T-cell (primary cell): Measurements from ENCODE around the gene MYADM. TPM values are rescaled to one million over a fixed set of nuclear protein-coding genes. Genes with fewer than 3 reads are reported as not detected.

ENCODE experiments used
- ATAC-seq, 4 experiments: fragments of 200-7000 bp in 3 of 4; fragments of 150-1000 bp in 1 of 4; cut with Tn5 transposase; replicated peaks in 1 of 4; 1 replicate in 3 of 4; 2 replicates in 1 of 4; pipeline ENCODE4 v1.10.0; 2021; ENCODE audit warnings: moderate library complexity in 3 of 4, mild to moderate bottlenecking in 2 of 4, moderate number of reproducible peaks in 1 of 4
- CTCF ChIA-PET, 2 donors: fragments of 300-600 bp; sonication (Branson Sonifier 250); formaldehyde crosslinking; loops; one replicate each; lab custom pipeline; 2022; ENCODE audit warnings: antibody characterized with exemption in 2 of 2; lab: Charles Lee
- POLR2A ChIA-PET, 2 donors: fragments of 300-600 bp; sonication (Branson Sonifier 250); formaldehyde crosslinking; loops; one replicate each; lab custom pipeline; 2022; ENCODE audit warnings: antibody characterized with exemption in 2 of 2; lab: Charles Lee
- DNase-seq, 35 experiments: peaks; one replicate each; pipeline versions ENCODE4 v3.0.0 to v3.0.0-alpha.2; 2013 to 2023
- H3K27ac ChIP-seq: one replicate; pipeline ENCODE4 v1.5.1; 2013; ENCODE audit warnings: low read length
- H3K27me3 ChIP-seq, 2 experiments: replicated peaks in 1 of 2; 1 replicate in 1 of 2; 2 replicates in 1 of 2; pipeline versions ENCODE4 v1.6.1 to v1.7.0; 2013; ENCODE audit warnings: low read length in 1 of 2, mixed read lengths in 1 of 2; ENCODE audit not compliant: control insufficient read depth in 2 of 2, insufficient read depth in 2 of 2; ENCODE audit errors: extremely low read depth in 1 of 2
- H3K36me3 ChIP-seq, 2 donors: 1 replicate in 1 of 2; 2 replicates in 1 of 2; pipeline versions ENCODE4 v1.6.1 to v1.7.0; 2013; ENCODE audit warnings: low read length in 1 of 2; ENCODE audit not compliant: control insufficient read depth in 2 of 2, insufficient read depth in 1 of 2; ENCODE audit errors: extremely low read depth in 1 of 2
- H3K4me1 ChIP-seq, 2 experiments: 1 replicate in 1 of 2; 2 replicates in 1 of 2; pipeline versions ENCODE4 v1.6.1 to v1.7.0; 2013; ENCODE audit warnings: low read length in 2 of 2, mixed read lengths in 1 of 2; ENCODE audit not compliant: insufficient read depth in 2 of 2, control insufficient read depth in 1 of 2; ENCODE audit errors: extremely low read depth in 1 of 2
- H3K4me3 ChIP-seq, 2 donors: 1 replicate in 1 of 2; 2 replicates in 1 of 2; pipeline versions ENCODE4 v1.5.1 to v1.7.0; 2013; ENCODE audit warnings: mild to moderate bottlenecking in 2 of 2, low read length in 1 of 2, moderate library complexity in 1 of 2; ENCODE audit not compliant: control insufficient read depth in 1 of 2; ENCODE audit errors: extremely low read depth in 1 of 2
- H3K9me3 ChIP-seq: 2 replicates; pipeline ENCODE4 v1.7.0; 2013
- H3K27ac Mint-ChIP-seq, 2 donors: one replicate each; pipeline ENCODE4 v1.8.0; 2020 to 2021; ENCODE audit warnings: mild to moderate bottlenecking in 2 of 2, mixed read lengths in 2 of 2
- H3K27me3 Mint-ChIP-seq, 2 donors: one replicate each; pipeline ENCODE4 v1.8.0; 2021 to 2022; ENCODE audit warnings: mixed read lengths in 2 of 2
- H3K36me3 Mint-ChIP-seq: one replicate; pipeline ENCODE4 v1.8.0; 2021; ENCODE audit warnings: mixed read lengths
- H3K4me1 Mint-ChIP-seq, 3 donors: one replicate each; pipeline ENCODE4 v1.8.0; 2020 to 2022; ENCODE audit warnings: mixed read lengths in 3 of 3, mild to moderate bottlenecking in 1 of 3
- H3K4me3 Mint-ChIP-seq, 3 donors: one replicate each; pipeline ENCODE4 v1.8.0; 2020 to 2022; ENCODE audit warnings: mild to moderate bottlenecking in 3 of 3, mixed read lengths in 3 of 3, moderate library complexity in 3 of 3
- H3K9me3 Mint-ChIP-seq, 3 donors: one replicate each; pipeline ENCODE4 v1.8.0; 2020 to 2022; ENCODE audit warnings: mixed read lengths in 3 of 3
- WGBS: methylation state at CpG from one replicate; pipeline ENCODE4 v1.1.5; 2013; ENCODE audit warnings: missing lambda C conversion rate; ENCODE audit not compliant: insufficient coverage; 5-methylcytosine and 5-hydroxymethylcytosine counted together
- total RNA-seq, 35 experiments: library from RNA in 6 of 35; stranded (reverse) in 6 of 35; fragments of 120-200 nt in 1 of 35; gene quantifications; one replicate each; pipeline versions ENCODE4 v1.2.1 to v1.2.4 and lab custom pipeline; 2013 to 2026

MYADM gene
- total RNA-seq, 5 donors from 2014 or later (not counting 1 experiment from before 2014, with no cell fraction given), result 49.9 to 335 (median 70.9) TPM

- H3K9me3 Mint-ChIP-seq, result peaks cover 0 to 4% (median 0%) of the 10 kb centered on the region in 3 donors
- WGBS, result 8% methylated on average over 45 of the region's 47 CpGs
- peak overlapping the region in 1 of 3 donors; percentile 16 for H3K4me3 Mint-ChIP-seq
These were observed 41.9 kb downstream of the MYADM start for GRCh38 chr19:53909471-53910169.

GRCh38 chr19:53910170-53910518 is 42.5 kb downstream of the MYADM start:
- H3K36me3 Mint-ChIP-seq, result no peaks in the 10 kb centered on the region
- H3K4me3 ChIP-seq, result no peak overlapping the region
- ATAC-seq (no peak), DNase-seq (no peak)
- H3K27me3 Mint-ChIP-seq, result peaks cover 78 to 81% of the 10 kb centered on the region in 2 donors
- H3K36me3 ChIP-seq, result no peaks in the 10 kb centered on the region
- no peak overlapping the region for H3K27ac ChIP-seq
- peaks cover 0 to 4% (median 0%) of the 10 kb centered on the region in 3 donors for H3K9me3 Mint-ChIP-seq
- H3K27me3 ChIP-seq, result peaks cover 9 to 86% of the 10 kb centered on the region in 2 experiments
- ChIA-PET POLR2A (no interaction called here), CTCF (no interaction called here)
- H3K4me3 Mint-ChIP-seq, result peak overlapping the region in 1 of 3 donors; percentile 16
- no peaks in the 10 kb centered on the region for H3K9me3 ChIP-seq
- peaks cover 0 to 33% of the 10 kb centered on the region in 2 experiments for H3K4me1 ChIP-seq
- 3% methylated on average over 13 of the region's 13 CpGs for WGBS
- peaks cover 26 to 46% (median 35%) of the 10 kb centered on the region in 3 donors for H3K4me1 Mint-ChIP-seq
- no peak overlapping the region for H3K27ac Mint-ChIP-seq

More at GRCh38 chr19:53909471-53910169, 41.9 kb downstream of the MYADM start:
- Mint-ChIP-seq H3K27me3 (peaks cover 81 to 82% of the 10 kb centered on the region in 2 donors), H3K4me1 (peaks cover 29 to 46% (median 39%) of the 10 kb centered on the region in 3 donors), H3K36me3 (no peaks in the 10 kb centered on the region), H3K27ac (no peak overlapping the region)
- ATAC-seq (no peak), DNase-seq (no peak)
- Histone ChIP-seq H3K9me3 (no peaks in the 10 kb centered on the region), H3K4me3 (no peak overlapping the region), H3K36me3 (no peaks in the 10 kb centered on the region), H3K27ac (no peak overlapping the region), H3K27me3 (peaks cover 9 to 85% of the 10 kb centered on the region in 2 experiments), H3K4me1 (peaks cover 0 to 33% of the 10 kb centered on the region in 2 experiments)
- ChIA-PET POLR2A (no interaction called here), CTCF (no interaction called here)

- Histone ChIP-seq H3K27ac (no peak overlapping the region), H3K36me3 (no peaks in the 10 kb centered on the region), H3K9me3 (no peaks in the 10 kb centered on the region), H3K4me3 (no peak overlapping the region), H3K4me1 (peaks cover 0 to 18% of the 10 kb centered on the region in 2 experiments), H3K27me3 (peaks cover 7 to 74% of the 10 kb centered on the region in 2 experiments)
- Mint-ChIP-seq H3K4me1 (peaks cover 17 to 25% (median 22%) of the 10 kb centered on the region in 3 donors), H3K36me3 (no peaks in the 10 kb centered on the region), H3K27ac (peak overlapping the region in 1 of 2 donors; percentile 46), H3K27me3 (peaks cover 70 to 72% of the 10 kb centered on the region in 2 donors), H3K4me3 (no peak overlapping the region), H3K9me3 (peaks cover 0 to 4% (median 0%) of the 10 kb centered on the region in 3 donors)
- ChIA-PET CTCF (no interaction called here), POLR2A (no interaction called here)
- ATAC-seq, result no peak
- no peak for DNase-seq
- WGBS, result 77% methylated on average over 16 of the region's 18 CpGs
These were observed 45.0 kb downstream of the MYADM start for GRCh38 chr19:53912653-53913052.

DNA sequence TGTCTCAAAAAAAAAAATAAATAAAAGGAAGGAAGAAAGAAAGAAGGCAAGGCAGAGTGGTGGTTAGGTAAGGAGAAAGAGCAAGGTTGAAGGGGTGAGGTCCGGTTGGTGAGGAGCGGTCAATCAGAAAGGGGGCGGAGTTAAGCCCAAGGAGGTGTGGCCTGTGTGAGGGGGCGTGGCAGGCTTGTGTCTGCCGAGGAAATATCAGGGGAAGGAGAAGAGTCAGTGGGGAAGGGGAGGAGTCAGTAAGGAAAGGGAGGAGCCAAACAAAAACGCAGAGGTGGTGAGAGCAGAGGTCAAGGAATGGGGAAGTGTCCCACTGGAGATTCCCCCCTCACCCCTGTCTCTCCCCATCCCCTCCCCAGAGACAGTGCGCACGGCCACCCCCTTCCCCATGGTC is 47.3 kb downstream of the MYADM start:
- Mint-ChIP-seq H3K27me3 (peaks cover 56% of the 10 kb centered on the region in 2 donors), H3K9me3 (peaks cover 0 to 4% (median 0%) of the 10 kb centered on the region in 3 donors), H3K4me1 (peaks cover under 1 to 8% (median 7%) of the 10 kb centered on the region in 3 donors), H3K27ac (no peak overlapping the region), H3K4me3 (no peak overlapping the region), H3K36me3 (no peaks in the 10 kb centered on the region)
- Histone ChIP-seq H3K9me3 (no peaks in the 10 kb centered on the region), H3K4me1 (no peaks in the 10 kb centered on the region), H3K27ac (no peak overlapping the region), H3K27me3 (peaks cover 7 to 54% of the 10 kb centered on the region in 2 experiments), H3K36me3 (no peaks in the 10 kb centered on the region), H3K4me3 (no peak overlapping the region)
- WGBS, result 54% methylated on average over 4 of the region's 8 CpGs
- ATAC-seq (no peak), DNase-seq (no peak)
- ChIA-PET CTCF (no interaction called here), POLR2A (no interaction called here)

DNA sequence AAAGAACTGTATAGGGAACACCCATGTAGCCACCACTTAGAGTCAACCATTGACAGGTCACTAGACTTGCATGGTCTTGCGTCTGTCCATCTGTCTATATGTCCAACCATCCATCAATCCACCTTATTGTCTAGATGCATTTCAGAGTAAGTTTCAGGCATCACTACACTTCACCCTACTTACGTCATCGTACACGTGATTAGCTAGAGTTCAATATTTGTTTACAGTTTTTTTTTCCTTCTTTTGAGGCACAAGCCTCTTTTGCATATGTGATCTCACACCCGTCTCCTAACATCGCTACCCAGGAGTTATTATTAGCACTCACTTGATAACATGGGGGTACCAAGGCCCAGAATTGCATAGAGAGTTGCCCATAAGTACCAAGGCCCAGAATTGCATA is 48.3 kb downstream of the MYADM start:
- 75% methylated on average over 2 of the region's 6 CpGs for WGBS
- CTCF ChIA-PET, result no interaction called here
- Mint-ChIP-seq H3K27me3 (peaks cover 46 to 47% of the 10 kb centered on the region in 2 donors), H3K27ac (no peak overlapping the region), H3K4me3 (no peak overlapping the region), H3K4me1 (no peaks in the 10 kb centered on the region), H3K9me3 (peaks cover 0 to 4% (median 0%) of the 10 kb centered on the region in 3 donors), H3K36me3 (no peaks in the 10 kb centered on the region)
- DNase-seq, result no peak
- POLR2A ChIA-PET, result no interaction called here
- Histone ChIP-seq H3K4me1 (no peaks in the 10 kb centered on the region), H3K4me3 (no peak overlapping the region), H3K27me3 (peaks cover 2 to 46% of the 10 kb centered on the region in 2 experiments), H3K9me3 (no peaks in the 10 kb centered on the region), H3K36me3 (no peaks in the 10 kb centered on the region), H3K27ac (no peak overlapping the region)
- ATAC-seq, result no peak

GRCh38 chr19:53917356-53917755 is 49.7 kb downstream of the MYADM start:
- DNase-seq, result no peak
- H3K4me3 ChIP-seq, result no peak overlapping the region
- H3K9me3 Mint-ChIP-seq, result no peaks in the 10 kb centered on the region
- H3K4me1 Mint-ChIP-seq, result no peaks in the 10 kb centered on the region
- no peaks in the 10 kb centered on the region for H3K9me3 ChIP-seq
- 93% methylated on average over 6 of the region's 7 CpGs for WGBS
- no peaks in the 10 kb centered on the region for H3K36me3 ChIP-seq
- no peak overlapping the region for H3K4me3 Mint-ChIP-seq
- peaks cover 0 to 33% of the 10 kb centered on the region in 2 experiments for H3K27me3 ChIP-seq
- ATAC-seq, result no peak
- no peak overlapping the region for H3K27ac Mint-ChIP-seq
- ChIA-PET POLR2A (no interaction called here), CTCF (interaction anchor here in 1 of 2 donors (0.6 kb wide), 1 partner anchor 55 kb away, joined by 4 read pairs; no protein-coding TSS in a partner anchor)
- peaks cover 33 to 34% of the 10 kb centered on the region in 2 donors for H3K27me3 Mint-ChIP-seq
- no peaks in the 10 kb centered on the region for H3K4me1 ChIP-seq
- H3K27ac ChIP-seq, result no peak overlapping the region
- H3K36me3 Mint-ChIP-seq, result no peaks in the 10 kb centered on the region
